ENCODE measurements around the gene ACOXL. TPM values are rescaled to one million over a fixed set of nuclear protein-coding genes. Genes with fewer than 3 reads are reported as not detected.

The ACOXL gene
- polyA plus RNA-seq, 3 donors: 0.35 TPM; not detected in 2

DNA sequence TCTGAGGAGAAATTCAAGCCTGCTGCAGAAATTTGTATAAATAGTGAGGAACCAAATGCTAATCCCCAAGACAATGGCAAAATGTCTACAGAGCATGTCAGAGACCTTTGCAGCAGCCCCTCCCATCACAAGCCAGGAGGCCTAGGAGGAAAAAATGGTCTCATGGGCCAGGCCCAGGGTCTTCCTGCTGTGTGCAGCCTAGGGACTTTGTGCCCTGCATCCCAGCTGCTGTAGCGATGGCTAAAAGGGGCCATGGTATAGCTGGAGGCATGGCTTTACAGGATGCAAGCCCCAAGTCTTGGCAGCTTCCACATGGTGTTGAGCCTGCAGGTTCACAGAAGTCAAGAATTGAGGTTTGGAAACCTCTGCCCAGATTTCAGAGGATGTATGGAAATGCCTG, 197.2 kb downstream of the ACOXL start:
- no peaks in the 10 kb centered on the region for H3K4me1 Mint-ChIP-seq
- intact Hi-C loops (cut with micrococcal nuclease): no loop called here

DNA sequence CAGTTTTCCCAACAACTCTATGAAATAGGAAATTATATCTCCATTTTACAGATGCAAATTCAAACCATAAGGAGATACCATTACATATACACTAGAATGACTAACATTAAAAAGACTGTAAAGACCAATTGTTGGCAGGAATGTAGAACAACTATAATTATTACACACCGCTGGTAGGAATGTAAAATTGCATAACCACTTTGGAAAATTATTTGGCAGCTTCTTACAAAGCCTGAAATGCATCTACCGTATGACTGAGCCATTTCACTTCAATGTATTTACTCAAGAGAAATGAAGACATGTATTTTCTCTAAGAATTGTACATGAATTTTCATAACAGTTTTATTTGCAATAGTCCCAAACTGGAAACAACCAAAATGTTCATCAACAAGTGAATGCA, 199.3 kb downstream of the ACOXL start:
- H3K36me3 ChIP-seq (replicated peaks in 1 of 2; ENCODE audit: control insufficient read depth in 1 of 2, insufficient read depth in 2 of 2, low read length in 2 of 2): no peaks in the 10 kb centered on the region
- no peak overlapping the region for H3K27ac Mint-ChIP-seq
- H3K4me3 ChIP-seq (replicated peaks in 1 of 3; ENCODE audit: low read depth in 2 of 3, low read length in 3 of 3): no peak overlapping the region
- no peak for DNase-seq
- H3K27me3 Mint-ChIP-seq (ENCODE audit: low read depth in 3 of 3): peaks cover 2 to 7% (median 3%) of the 10 kb centered on the region in 3 donors
- H3K36me3 Mint-ChIP-seq: peaks cover 0 to 7% of the 10 kb centered on the region in 2 donors
- peaks cover 23 to 41% (median 37%) of the 10 kb centered on the region in 7 donors for H3K9me3 Mint-ChIP-seq
- no peak overlapping the region for H2AFZ ChIP-seq (ENCODE audit: insufficient read depth, low read depth, low read length, poor library complexity, severe bottlenecking)
- H3K27me3 ChIP-seq (ENCODE audit: control insufficient read depth in 2 of 2, insufficient read depth in 2 of 2, low read length in 2 of 2): no peaks in the 10 kb centered on the region
- H3K4me3 Mint-ChIP-seq: no peak overlapping the region
- H3K4me1 ChIP-seq (ENCODE audit: control insufficient read depth in 1 of 2, insufficient read depth in 2 of 2, low read length in 2 of 2): no peaks in the 10 kb centered on the region
- H4K20me1 ChIP-seq (ENCODE audit: insufficient read depth, low read length): no peaks in the 10 kb centered on the region
- H3K9me3 ChIP-seq (replicated peaks in 1 of 2; ENCODE audit: control insufficient read depth in 1 of 2, insufficient read depth in 1 of 2, low read length in 2 of 2): peaks cover 32 to 39% of the 10 kb centered on the region in 2 donors
- WGBS (ENCODE audit: insufficient coverage): no CpG with 5 or more reads among the region's 2 CpGs
- TF ChIP-seq, protein P1, sequence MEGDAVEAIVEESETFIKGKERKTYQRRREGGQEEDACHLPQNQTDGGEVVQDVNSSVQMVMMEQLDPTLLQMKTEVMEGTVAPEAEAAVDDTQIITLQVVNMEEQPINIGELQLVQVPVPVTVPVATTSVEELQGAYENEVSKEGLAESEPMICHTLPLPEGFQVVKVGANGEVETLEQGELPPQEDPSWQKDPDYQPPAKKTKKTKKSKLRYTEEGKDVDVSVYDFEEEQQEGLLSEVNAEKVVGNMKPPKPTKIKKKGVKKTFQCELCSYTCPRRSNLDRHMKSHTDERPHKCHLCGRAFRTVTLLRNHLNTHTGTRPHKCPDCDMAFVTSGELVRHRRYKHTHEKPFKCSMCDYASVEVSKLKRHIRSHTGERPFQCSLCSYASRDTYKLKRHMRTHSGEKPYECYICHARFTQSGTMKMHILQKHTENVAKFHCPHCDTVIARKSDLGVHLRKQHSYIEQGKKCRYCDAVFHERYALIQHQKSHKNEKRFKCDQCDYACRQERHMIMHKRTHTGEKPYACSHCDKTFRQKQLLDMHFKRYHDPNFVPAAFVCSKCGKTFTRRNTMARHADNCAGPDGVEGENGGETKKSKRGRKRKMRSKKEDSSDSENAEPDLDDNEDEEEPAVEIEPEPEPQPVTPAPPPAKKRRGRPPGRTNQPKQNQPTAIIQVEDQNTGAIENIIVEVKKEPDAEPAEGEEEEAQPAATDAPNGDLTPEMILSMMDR (IDR thresholded peaks at IDR 0.05): no peak
- no peaks in the 10 kb centered on the region for H3K79me2 ChIP-seq (ENCODE audit: insufficient read depth, low read length)
- H3K27ac ChIP-seq (ENCODE audit: low read depth in 1 of 2, low read length in 2 of 2): no peak overlapping the region
- no peak overlapping the region for H3K9ac ChIP-seq (ENCODE audit: insufficient read depth, low read length, poor library complexity, severe bottlenecking)
- H3K4me2 ChIP-seq (replicated peaks; ENCODE audit: extremely low read depth, low read length, poor library complexity, severe bottlenecking): no peak overlapping the region
- intact Hi-C loops (cut with micrococcal nuclease): no loop called here
- H3K4me1 Mint-ChIP-seq: no peaks in the 10 kb centered on the region

More for the DNA sequence above, 197.2 kb downstream of the ACOXL start:
- no peaks in the 10 kb centered on the region for H3K36me3 ChIP-seq (replicated peaks in 1 of 2; ENCODE audit: control insufficient read depth in 1 of 2, insufficient read depth in 2 of 2, low read length in 2 of 2)
- H3K4me3 ChIP-seq (replicated peaks in 1 of 3; ENCODE audit: low read depth in 2 of 3, low read length in 3 of 3): no peak overlapping the region
- no peak overlapping the region for H3K4me2 ChIP-seq (replicated peaks; ENCODE audit: extremely low read depth, low read length, poor library complexity, severe bottlenecking)
- WGBS (ENCODE audit: insufficient coverage): 89% methylated on average over 1 of the region's 1 CpG
- Mint-ChIP-seq H3K36me3 (peaks cover 0 to 7% of the 10 kb centered on the region in 2 donors), H3K27ac (no peak overlapping the region), H3K4me3 (no peak overlapping the region), H3K9me3 (peaks cover 23 to 42% (median 37%) of the 10 kb centered on the region in 7 donors), H3K27me3 (ENCODE audit: low read depth in 3 of 3) (peaks cover 2 to 3% (median 2%) of the 10 kb centered on the region in 3 donors)
- TF ChIP-seq, protein P1 (IDR thresholded peaks at IDR 0.05): no peak
- no peak for DNase-seq
- H3K79me2 ChIP-seq (ENCODE audit: insufficient read depth, low read length): no peaks in the 10 kb centered on the region
- H3K9me3 ChIP-seq (replicated peaks in 1 of 2; ENCODE audit: control insufficient read depth in 1 of 2, insufficient read depth in 1 of 2, low read length in 2 of 2): peaks cover 33 to 39% of the 10 kb centered on the region in 2 donors
- no peak overlapping the region for H2AFZ ChIP-seq (ENCODE audit: insufficient read depth, low read depth, low read length, poor library complexity, severe bottlenecking)
- H3K27ac ChIP-seq (ENCODE audit: low read depth in 1 of 2, low read length in 2 of 2): no peak overlapping the region
- no peak overlapping the region for H3K9ac ChIP-seq (ENCODE audit: insufficient read depth, low read length, poor library complexity, severe bottlenecking)
- no peaks in the 10 kb centered on the region for H4K20me1 ChIP-seq (ENCODE audit: insufficient read depth, low read length)
- no peaks in the 10 kb centered on the region for H3K4me1 ChIP-seq (ENCODE audit: control insufficient read depth in 1 of 2, insufficient read depth in 2 of 2, low read length in 2 of 2)
- no peaks in the 10 kb centered on the region for H3K27me3 ChIP-seq (ENCODE audit: control insufficient read depth in 2 of 2, insufficient read depth in 2 of 2, low read length in 2 of 2)
